DOHH2 (cell line): ENCODE data around the gene POLA1.

Experiments
- H3F3A ChIP-seq: fragments of 200-600 bp; sonication (generic), shearing (Covaris generic); 2 replicates; pipeline ENCODE4 v1.6.0; 2016; ENCODE audit warnings: antibody characterized with exemption, mild to moderate bottlenecking; ENCODE audit not compliant: control insufficient read depth, insufficient read depth
- H3K27ac ChIP-seq: fragments of 200-600 bp; sonication (generic); 2 replicates; pipeline ENCODE4 v1.5.1; 2014; ENCODE audit warnings: low read depth, mild to moderate bottlenecking, low read length, moderate library complexity
- H3K27me3 ChIP-seq: fragments of 200-600 bp; sonication (generic); 2 replicates; pipeline ENCODE4 v1.6.1; 2014; ENCODE audit warnings: mild to moderate bottlenecking, low read length, mixed read lengths; ENCODE audit not compliant: control insufficient read depth
- H3K36me3 ChIP-seq: fragments of 200-600 bp; sonication (generic); 2 replicates; pipeline ENCODE4 v1.6.1; 2014; ENCODE audit warnings: mild to moderate bottlenecking, low read length, moderate library complexity, mixed read lengths; ENCODE audit not compliant: control insufficient read depth
- H3K4me1 ChIP-seq: fragments of 200-600 bp; sonication (generic); 2 replicates; pipeline ENCODE4 v1.6.1; 2014; ENCODE audit warnings: mild to moderate bottlenecking, low read length, mixed read lengths; ENCODE audit not compliant: control insufficient read depth
- H3K4me2 ChIP-seq: fragments of 200-600 bp; sonication (generic); 2 replicates; pipeline ENCODE4 v1.6.0; 2014; ENCODE audit warnings: mild to moderate bottlenecking, low read length, moderate library complexity
- H3K4me3 ChIP-seq: fragments of 200-600 bp; sonication (generic); 2 replicates; pipeline ENCODE4 v1.5.1; 2014; ENCODE audit warnings: mild to moderate bottlenecking, low read length, mixed read lengths
- H3K79me2 ChIP-seq: fragments of 200-600 bp; sonication (generic); 2 replicates; pipeline ENCODE4 v1.6.1; 2014; ENCODE audit warnings: mild to moderate bottlenecking, low read length, mixed read lengths; ENCODE audit not compliant: control insufficient read depth
- H3K9me2 ChIP-seq: fragments of 200-600 bp; sonication (generic); replicated peaks from 2 replicates; pipeline ENCODE4 v1.6.1; 2014; ENCODE audit warnings: mild to moderate bottlenecking, low read length, mixed read lengths; ENCODE audit not compliant: control insufficient read depth
- H3K9me3 ChIP-seq: fragments of 200-600 bp; sonication (generic); 2 replicates; pipeline ENCODE4 v1.6.1; 2014; ENCODE audit warnings: antibody characterized with exemption, low read length, mixed read lengths; ENCODE audit not compliant: control insufficient read depth, insufficient read depth
- H4K20me1 ChIP-seq: fragments of 200-600 bp; sonication (generic); 2 replicates; pipeline ENCODE4 v1.6.0; 2014; ENCODE audit warnings: low read depth, mild to moderate bottlenecking, antibody characterized with exemption, low read length, moderate library complexity; ENCODE audit not compliant: control insufficient read depth, insufficient read depth
- EZH2phosphoT487 ChIP-seq: fragments of 200-600 bp; sonication (generic); IDR thresholded peaks from 2 replicates; pipeline ENCODE4 v1.6.1; 2017; ENCODE audit warnings: borderline replicate concordance, mild to moderate bottlenecking, antibody characterized with exemption, low read length, moderate library complexity, mixed read lengths
- TF ChIP-seq, protein P1 (sequence below): fragments of 200-600 bp; sonication (generic); IDR thresholded peaks from one replicate; pipeline ENCODE4 v1.5.1; 2014; ENCODE audit warnings: antibody characterized with exemption, mild to moderate bottlenecking, low read depth, low read length; ENCODE audit not compliant: poor library complexity, severe bottlenecking

The POLA1 gene

DNA sequence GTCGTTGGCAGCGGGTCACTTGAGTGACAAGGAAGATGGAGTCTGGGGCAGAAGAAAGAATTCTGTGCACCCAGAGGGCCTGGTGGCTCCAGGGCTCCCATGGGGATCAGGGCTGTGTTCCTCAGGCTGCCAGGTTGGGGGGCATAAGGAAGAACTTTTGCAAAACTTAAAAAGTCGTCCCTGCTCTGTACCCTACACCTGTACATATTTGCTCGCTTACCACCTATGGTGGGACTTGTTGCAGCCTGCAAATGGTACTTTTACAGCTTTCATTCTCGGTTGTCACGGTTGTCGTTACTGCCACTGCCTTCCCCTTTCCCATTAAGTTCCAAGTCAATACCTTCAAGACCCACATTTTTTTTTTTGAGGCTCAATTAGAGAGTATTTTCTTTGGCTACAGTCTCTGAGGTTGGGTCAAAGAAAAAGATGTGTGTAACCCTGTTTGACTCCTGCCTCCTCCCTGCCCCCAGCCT, 312.9 kb downstream of the POLA1 start:
- H3K4me1 ChIP-seq, result no peaks in the 10 kb centered on the region
- no peaks in the 10 kb centered on the region for H4K20me1 ChIP-seq
- peaks cover 6% of the 10 kb centered on the region for H3K27me3 ChIP-seq
- no peak overlapping the region for H3K4me3 ChIP-seq
- no peaks in the 10 kb centered on the region for H3K36me3 ChIP-seq
- no peak overlapping the region for H3K27ac ChIP-seq
- TF ChIP-seq, protein P1, sequence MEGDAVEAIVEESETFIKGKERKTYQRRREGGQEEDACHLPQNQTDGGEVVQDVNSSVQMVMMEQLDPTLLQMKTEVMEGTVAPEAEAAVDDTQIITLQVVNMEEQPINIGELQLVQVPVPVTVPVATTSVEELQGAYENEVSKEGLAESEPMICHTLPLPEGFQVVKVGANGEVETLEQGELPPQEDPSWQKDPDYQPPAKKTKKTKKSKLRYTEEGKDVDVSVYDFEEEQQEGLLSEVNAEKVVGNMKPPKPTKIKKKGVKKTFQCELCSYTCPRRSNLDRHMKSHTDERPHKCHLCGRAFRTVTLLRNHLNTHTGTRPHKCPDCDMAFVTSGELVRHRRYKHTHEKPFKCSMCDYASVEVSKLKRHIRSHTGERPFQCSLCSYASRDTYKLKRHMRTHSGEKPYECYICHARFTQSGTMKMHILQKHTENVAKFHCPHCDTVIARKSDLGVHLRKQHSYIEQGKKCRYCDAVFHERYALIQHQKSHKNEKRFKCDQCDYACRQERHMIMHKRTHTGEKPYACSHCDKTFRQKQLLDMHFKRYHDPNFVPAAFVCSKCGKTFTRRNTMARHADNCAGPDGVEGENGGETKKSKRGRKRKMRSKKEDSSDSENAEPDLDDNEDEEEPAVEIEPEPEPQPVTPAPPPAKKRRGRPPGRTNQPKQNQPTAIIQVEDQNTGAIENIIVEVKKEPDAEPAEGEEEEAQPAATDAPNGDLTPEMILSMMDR, result no peak
- TF ChIP-seq EZH2phosphoT487, result no peak
- no peak overlapping the region for H3K4me2 ChIP-seq
- no peaks in the 10 kb centered on the region for H3F3A ChIP-seq
- H3K9me2 ChIP-seq, result no peaks in the 10 kb centered on the region
- no peaks in the 10 kb centered on the region for H3K79me2 ChIP-seq
- no peaks in the 10 kb centered on the region for H3K9me3 ChIP-seq

DNA sequence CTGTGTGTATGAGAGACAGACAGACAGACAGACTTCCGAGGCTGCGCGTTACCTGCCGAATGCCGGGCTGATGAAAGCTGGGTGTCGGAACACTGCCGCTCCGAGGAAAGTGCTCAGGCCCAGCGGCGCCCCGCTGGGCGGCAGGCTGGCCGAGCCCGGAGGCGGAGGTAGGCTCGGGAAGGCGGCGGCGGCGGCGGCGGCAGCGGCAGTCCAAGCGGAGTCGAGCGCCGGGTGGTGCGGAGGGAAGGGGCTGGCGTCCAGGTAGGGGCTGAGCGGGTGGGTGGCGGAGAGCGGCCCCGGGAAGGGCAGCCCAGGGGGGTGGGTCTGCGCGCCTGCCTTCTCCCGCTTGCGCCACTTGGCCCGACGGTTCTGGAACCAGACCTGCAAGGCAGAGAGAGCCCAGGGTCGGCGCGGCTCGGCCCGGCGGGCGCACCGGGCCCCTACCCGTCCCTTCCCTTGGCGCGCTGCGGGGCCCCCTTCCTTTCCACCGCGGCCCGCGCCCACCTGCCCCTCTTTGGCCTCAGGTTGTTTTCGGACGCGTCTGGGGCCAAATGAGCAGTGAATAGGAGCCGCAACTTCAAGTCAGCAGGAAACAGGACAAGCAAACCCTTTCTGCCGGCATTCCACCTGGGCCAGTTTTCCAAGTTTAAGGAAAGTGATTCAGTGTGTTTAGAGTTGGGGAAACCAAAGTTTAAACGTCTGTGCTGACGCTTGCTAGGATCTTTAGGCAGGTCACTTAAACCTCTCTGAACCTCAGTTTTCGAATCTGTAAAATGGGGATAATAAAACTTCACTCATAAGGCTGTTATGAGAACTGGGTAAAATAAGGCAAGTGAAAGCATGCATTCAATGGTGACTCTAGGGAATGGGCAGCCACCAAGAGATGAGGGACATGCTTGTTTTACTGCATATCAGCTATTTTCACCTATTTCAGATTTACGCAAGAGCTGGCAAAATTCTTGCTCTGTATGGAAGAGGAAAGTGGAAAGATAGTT, 313.6 kb downstream of the POLA1 start:
- TF ChIP-seq, protein P1, result no peak
- TF ChIP-seq EZH2phosphoT487, result no peak
- Histone ChIP-seq H3F3A (no peaks in the 10 kb centered on the region), H3K4me2 (no peak overlapping the region), H3K4me1 (no peaks in the 10 kb centered on the region), H3K36me3 (no peaks in the 10 kb centered on the region), H3K27me3 (peaks cover 14% of the 10 kb centered on the region), H4K20me1 (no peaks in the 10 kb centered on the region), H3K79me2 (no peaks in the 10 kb centered on the region), H3K9me3 (no peaks in the 10 kb centered on the region), H3K27ac (no peak overlapping the region), H3K4me3 (no peak overlapping the region), H3K9me2 (no peaks in the 10 kb centered on the region)

DNA sequence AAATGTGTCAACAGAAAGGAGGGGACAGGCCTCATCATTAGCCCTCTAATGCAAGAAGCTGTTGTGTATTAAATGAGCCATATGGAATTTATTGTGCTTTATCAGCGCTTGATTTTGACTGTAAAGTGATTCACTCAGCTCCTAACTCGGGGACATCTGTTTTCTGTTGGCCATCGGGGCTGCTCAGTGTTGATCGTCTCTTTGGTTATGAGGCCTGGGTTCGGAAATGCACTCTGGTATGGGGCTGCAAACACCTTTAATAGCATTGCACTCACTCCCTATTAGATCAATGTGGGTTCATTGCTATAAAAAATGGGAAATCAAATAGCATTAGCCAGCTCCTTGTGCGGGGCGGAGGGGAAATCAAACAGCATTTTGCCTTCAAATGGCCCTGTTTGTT, 315.7 kb downstream of the POLA1 start:
- H3K79me2 ChIP-seq, result no peaks in the 10 kb centered on the region
- no peaks in the 10 kb centered on the region for H3K36me3 ChIP-seq
- no peak overlapping the region for H3K4me2 ChIP-seq
- no peaks in the 10 kb centered on the region for H3K9me2 ChIP-seq
- H3F3A ChIP-seq, result no peaks in the 10 kb centered on the region
- no peak overlapping the region for H3K27ac ChIP-seq
- no peaks in the 10 kb centered on the region for H3K4me1 ChIP-seq
- H3K4me3 ChIP-seq, result no peak overlapping the region
- peaks cover 26% of the 10 kb centered on the region for H3K27me3 ChIP-seq
- no peaks in the 10 kb centered on the region for H4K20me1 ChIP-seq
- no peaks in the 10 kb centered on the region for H3K9me3 ChIP-seq
- no peak for TF ChIP-seq EZH2phosphoT487
- TF ChIP-seq, protein P1, result no peak
